DMS 273 (cell line): ENCODE data around the gene P2RX3.

Source experiments
- DNase-seq: peaks from one replicate; lab custom pipeline; 2025; ENCODE audit not compliant: unreplicated experiment; lab: John Stamatoyannopoulos, UW

The P2RX3 gene

GRCh38 chr11:57414612-57415212, 76.6 kb downstream of the P2RX3 start:
- no peak for DNase-seq

GRCh38 chr11:57416436-57416835, 78.3 kb downstream of the P2RX3 start:
- DNase-seq: no peak

GRCh38 chr11:57417056-57417455, 78.9 kb downstream of the P2RX3 start:
- no peak for DNase-seq

- no peak for DNase-seq
Observed at GRCh38 chr11:57418131-57418530, 80.0 kb downstream of the P2RX3 start.

- no peak for DNase-seq
Observed at GRCh38 chr11:57419146-57419545, 81.0 kb downstream of the P2RX3 start.

- no peak for DNase-seq
Observed at GRCh38 chr11:57421066-57421465, 82.9 kb downstream of the P2RX3 start.

- no peak for DNase-seq
Observed at GRCh38 chr11:57421805-57422204, 83.7 kb downstream of the P2RX3 start.
